UCSD-AML1 (cell line): ENCODE measurements around the gene NKX6-1.

Experiments
- DNase-seq: peaks from one replicate; lab custom pipeline; 2025; ENCODE audit not compliant: unreplicated experiment; lab: John Stamatoyannopoulos, UW

NKX6-1 gene

DNA sequence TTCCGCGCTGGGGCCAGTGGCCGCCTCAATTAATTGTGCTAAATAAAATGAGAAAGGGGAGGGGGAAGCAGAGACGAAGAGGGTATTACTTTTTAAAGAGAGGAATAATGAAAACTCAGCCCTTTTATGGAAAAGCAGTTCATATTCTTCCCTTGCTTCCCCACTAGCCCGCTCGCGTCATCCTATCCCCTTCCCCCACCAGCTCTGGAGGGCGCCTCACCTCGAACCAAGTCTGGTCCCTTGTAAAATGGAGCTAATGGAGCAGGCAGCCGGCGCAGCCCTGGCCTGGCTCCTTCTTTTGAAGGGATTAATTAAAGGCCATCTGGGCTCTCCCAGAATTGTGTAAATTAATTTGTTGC is 511 bp upstream of the NKX6-1 start:
- no peak for DNase-seq

DNA sequence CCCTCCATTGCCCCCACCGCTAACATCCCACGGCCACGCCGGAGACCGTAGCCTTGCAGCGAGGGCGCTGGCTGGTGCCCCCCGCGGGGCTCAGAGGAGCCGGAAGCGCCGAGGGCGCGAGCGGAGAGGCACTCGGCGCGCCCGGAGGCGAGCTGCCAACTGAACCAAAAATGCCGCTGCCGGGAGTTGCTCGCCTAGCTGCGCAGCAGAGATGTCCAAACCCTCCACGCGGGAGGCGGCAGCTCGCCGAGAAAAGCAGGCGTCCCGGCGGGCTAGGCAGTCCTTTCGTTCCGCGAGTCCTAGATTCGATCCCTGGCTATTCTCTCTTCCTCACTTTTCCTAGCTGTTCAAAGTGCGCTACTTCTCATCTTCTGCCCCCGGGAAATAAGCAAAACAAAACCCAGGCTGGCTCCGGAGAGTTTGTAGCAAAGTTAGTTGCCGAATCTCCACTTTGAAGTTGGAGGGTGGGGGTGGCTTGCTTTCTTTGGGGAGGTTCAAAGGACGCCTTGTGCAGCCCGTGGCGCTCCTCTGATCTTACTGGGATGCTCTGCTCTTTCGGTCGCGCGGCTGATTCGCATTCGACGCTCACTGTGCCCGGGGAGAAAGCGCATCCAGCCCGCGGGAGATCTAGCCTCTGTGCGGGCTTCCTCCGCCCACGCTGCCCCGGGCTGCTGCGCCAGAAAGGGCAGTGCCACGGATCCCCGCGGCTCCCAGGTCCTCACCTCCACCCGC is 723 bp downstream of the NKX6-1 start:
- no peak for DNase-seq

DNA sequence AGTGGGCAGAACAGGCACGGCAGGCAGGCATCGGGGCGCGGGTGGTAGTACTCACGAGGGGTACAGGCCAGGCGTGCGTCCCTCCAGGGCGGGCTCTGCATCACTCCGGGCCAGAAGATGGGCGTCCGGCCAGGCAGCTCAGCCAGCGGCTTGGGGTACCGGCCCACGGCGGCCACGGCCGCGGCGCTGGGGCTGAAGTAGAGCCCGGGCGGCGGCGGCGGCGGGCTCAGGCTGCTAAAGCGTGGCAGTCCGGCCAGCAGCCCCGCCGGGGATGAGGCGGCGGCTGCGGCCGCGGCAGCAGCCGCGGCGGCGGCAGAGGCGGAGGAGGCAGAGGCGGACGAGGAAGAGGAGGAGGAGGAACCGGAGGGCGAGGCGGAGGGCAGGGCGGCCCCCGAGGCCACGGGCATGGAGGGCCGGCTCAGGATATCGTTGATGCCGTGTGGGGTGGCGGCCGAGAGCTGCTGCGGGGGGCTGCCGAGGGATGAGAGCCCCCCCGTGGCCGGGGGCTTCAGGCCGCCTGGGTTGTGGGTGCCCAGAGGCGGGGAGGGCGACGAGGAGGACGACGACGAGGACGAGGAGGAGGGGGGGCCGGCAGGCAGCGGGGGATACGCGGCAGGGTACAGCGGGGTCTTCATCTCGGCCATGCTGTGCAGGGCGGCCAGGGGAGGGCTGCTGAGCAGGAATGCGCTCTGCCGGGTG is 1.4 kb downstream of the NKX6-1 start:
- DNase-seq, result no peak

DNA sequence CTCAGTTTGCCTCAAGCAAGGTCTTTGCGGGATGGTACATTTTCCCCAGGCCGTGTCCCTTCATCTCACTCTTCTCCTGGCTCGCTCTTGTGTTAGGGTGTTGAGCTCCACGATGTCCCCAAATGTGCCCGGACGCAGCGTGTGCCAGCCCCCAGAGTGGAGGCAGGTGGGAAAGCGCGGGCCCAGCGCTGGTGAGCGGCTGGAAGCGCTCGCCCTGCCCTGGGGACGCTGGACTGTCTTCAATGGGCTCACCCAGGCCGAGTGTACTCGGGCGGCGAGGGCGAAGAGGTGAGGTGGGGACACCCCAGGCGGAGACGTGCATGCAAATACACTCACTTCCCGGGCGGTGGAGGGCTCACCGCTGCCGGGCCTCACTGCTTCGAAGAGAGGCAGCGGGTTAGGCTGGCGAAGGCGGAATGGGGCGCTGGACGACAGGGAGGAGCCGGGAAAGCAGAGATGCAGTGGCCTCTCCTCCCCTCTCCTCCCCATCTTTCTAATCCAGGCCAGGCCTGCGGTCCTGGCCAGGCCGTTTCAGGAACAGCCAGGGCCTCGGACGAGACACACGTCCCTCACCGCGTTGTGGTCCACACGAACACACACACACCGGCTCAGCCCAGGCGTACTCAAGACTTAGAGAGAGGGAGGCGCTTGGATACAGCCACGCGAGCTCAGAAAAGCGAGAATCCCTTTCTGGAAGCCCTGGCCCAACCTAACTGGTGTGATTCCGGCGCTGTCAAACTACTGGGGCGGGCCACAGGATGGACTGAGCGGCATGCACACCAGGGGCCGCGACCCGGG is 2.2 kb downstream of the NKX6-1 start:
- DNase-seq, result no peak

DNA sequence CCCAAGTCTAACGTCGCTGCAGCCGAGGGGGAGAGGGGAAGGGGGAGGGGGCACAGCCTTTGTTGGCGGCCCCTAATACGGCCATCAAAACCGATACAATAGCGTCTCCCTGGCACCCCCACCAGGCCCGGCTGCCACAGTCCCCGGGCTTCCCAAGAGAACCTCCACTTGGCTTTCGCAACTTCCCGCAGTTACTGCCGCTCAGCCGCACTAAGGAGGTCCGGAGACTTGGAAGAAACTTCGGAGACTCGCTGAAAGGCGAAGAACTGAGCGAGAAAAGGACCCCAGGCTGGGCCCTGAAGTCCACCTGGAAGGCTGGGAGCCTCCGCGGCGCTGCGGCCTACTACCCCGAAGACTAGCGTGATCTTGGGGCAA is 2.8 kb downstream of the NKX6-1 start:
- no peak for DNase-seq

DNA sequence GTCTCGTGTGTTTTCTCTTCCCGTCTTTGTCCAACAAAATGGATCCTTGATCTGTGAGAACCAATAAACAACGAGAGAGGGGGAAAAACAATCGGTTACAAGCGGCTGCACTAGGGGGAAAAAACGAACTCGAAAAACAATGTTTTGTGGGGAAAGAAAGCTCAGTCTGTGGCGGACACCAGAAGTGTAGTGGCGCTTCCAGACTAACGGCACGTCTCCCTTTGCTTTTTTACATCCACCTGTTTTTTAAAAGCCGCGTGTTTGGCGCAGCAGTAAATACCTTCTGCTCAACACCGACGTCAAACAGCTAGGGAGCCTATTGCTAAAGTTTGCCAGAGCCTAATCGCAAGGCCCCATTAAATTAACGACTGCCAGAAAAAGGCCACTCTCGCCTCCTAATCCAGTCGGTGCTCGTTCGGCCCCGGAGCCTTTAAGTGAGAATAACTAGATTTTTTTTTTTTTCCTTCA is 3.3 kb downstream of the NKX6-1 start:
- DNase-seq, result no peak

DNA sequence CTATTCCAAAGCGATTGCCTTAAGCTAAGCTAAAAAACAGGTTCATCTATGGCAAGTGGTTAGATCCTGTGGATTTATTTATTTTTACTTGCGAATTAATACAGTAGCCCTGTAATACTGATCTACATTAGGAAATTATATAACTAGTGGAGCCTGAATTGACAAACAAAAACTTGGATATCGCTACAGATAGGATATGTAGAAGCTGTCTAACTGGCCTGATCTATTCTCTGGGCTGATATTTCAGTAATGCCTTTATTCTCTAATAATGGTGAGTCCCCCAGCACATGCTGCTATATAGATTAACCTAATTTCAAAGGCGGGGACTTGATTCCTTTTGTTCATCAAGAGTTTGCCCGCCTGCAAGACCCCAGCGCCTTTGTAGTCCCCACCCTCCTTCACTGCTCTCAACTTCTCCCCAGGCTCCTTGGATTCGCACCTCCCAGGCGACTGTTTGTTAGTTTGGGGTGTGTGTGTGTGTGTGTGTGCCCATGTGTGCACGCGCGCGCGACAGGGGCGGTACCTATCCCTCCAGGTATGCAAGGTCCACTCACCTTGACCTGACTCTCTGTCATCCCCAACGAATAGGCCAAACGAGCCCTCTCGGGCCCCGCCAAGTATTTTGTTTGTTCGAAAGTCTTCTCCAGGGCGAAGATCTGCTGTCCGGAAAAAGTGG is 3.8 kb downstream of the NKX6-1 start:
- no peak for DNase-seq

DNA sequence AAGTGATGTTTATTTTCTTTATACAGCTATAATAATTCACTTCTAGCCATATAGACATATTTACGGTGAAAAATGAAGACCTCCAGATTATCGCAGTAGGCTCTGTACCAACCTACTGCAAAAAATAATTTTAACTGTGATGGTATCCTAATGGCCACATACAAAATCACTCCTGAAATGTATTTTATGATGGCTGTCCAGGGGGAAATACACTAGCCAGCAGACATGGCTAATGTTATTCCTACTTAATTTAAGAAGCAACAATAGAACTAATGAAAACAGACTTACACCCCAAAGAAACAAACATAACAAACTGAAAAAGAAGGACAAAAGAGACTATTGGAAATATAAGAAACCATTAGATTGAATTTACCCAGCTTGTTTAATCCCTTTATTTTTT is 4.6 kb downstream of the NKX6-1 start:
- DNase-seq, result no peak

DNA sequence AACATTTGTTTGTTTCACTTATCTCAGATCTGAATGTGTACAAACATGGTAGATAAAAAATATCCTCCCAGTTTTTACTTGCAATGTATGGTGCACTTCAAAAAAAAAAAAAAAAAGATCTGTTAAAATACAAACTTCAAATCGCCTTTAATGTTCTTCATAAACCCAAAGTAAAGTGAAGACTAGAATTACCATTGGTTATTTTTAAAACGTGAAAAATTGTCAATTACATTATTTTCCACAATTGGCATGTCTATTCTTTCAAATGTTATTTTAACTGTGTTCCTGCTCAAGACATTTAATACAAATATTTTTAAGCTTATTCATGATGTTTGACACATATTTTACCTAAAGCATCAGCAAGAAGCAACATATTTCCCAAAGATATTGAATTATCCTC is 5.0 kb downstream of the NKX6-1 start:
- DNase-seq, result no peak

DNA sequence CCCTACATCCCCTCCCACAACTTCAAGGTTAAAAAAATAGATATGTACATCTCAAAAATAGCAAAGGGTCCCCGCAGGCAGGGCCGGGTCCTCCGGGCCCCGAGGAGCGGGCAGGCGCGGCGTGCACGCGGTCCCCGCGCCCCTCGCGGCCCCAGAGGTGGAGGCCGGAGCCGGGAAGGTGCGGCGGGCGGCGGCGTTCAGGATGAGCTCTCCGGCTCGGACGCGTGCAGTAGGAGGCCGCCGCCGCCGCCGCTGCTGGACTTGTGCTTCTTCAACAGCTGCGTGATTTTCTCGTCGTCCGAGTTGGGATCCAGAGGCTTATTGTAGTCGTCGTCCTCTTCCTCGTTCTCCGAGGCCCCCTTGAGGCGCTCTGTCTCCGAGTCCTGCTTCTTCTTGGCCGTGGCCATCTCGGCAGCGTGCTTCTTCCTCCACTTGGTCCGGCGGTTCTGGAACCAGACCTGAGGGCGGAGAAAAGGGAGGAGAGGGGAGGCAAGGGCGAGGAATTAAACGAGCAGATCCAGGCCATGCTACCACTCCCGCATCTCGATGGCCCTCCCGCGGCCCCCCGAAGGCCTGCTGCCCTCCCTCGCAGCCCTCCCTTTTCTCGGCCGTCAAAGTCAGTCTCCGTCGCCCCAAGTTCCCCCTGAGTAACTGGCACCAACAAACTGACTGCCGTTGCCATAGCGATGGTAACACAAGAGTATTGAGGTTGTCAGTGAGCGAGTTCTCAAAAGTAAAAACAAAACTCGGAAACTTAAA is 5.8 kb downstream of the NKX6-1 start:
- no peak for DNase-seq

DNA sequence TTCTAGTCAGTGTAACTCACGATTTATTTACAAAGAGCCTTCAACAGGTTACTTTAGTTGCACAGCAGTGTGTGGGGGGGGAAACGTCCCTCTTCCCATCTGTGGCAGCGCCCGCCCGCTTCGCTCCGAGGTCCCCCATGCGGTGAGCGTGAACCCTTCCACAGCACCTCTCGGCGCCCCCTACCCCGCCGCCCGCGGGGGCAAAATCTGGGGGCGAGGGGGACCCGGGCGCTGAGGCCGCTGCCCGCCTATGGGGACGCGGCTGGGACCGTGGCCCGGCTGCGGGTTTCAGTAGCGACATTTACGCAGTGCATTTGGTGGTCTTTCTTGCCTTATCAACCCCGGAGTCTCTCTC is 6.4 kb downstream of the NKX6-1 start:
- no peak for DNase-seq

DNA sequence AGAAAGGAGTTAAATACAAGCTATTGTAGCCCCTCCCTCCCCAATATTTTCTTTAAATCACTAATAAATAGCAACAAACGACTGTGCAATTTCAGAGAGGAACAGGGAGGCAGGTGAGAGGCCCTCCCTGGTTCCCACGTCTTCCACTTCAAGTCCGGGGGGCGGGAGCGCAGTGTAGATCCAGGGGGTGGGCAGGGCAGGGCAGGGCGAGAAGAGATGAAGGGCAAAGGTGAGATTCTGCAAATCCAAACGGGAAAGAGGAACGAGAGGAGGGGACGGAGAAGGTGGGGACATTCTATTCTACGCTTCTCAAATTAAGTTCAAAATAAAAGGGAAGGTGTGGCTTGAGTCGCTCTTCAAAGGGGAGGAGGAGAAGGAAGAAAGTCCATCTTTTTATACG is 6.8 kb downstream of the NKX6-1 start:
- no peak for DNase-seq

DNA sequence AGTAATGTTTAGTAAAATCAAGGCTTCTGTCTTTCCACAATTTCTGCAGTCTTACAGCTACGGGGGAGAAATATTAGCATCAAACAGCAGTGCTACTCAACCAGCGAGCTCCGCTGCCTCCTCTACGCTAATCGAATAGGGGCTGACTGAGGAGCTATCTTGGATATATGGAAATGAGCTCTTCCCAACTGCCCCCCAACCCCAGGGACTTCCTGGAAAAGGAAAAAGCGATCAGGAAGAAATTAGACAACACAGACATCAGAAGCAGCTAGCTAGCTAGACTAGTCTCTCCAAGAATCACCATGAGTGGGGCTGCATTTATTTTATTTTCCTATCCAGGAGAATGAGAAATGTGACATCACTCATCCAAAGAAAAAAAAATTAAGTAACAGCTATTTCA is 7.6 kb downstream of the NKX6-1 start:
- DNase-seq, result no peak

DNA sequence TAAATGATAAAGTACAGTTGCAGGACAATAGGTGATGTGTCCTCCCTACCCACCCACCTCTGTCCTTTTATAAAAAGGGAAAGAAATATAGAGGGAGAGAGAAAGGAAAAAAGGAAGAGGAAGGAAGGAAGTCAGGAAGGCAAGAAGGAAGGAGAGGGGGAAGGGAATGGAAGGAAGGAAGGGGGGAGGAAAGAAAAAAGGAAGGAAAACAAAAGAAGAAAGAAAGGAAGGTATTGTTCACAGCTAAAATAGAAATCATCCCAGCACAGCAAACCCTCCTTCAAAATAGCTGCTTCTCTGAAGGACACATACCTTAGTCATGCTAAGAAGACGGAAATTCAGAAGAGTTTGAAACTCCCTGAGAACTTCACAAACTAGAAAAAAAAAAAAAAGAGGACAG is 8.4 kb downstream of the NKX6-1 start:
- DNase-seq, result no peak

DNA sequence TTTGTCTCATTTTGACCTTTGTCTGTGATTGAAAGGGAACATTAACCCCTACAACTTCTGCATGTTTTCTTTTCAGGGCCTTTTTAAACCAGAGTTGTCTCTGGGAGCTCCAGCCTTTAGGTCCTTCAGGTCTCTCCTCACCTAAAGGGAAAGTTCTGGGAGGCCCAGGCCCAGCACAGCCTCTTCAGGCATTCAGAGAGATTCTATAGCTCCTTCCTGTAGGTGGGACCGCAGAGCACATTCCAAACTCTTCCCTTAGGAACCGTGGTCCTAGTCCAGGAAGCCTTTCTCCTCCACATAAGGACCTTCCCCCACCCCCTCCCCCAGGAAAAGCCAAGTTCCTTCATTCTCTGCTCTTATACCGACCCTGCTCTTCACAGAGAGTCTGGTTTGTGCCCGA is 14.9 kb downstream of the NKX6-1 start:
- DNase-seq, result no peak

DNA sequence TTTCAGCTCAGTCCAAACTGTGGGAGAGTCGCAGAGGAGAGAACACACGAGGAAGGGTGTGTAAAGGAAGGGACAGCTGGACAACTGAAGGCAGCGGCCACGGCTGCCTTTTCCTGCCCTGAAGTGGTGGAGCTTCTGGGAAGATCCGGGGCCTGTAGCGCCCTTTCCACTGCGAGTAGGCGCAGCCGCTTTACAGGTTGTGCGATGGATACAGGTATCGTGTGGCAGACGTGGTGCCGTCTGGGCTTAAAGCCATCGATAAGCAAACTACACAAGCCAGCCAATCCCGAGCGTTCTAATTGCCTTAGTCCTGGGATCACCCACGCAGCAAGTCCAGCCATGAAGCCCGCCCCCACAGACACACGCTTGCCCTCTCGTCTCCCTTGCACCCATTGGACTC is 15.4 kb downstream of the NKX6-1 start:
- DNase-seq, result no peak

DNA sequence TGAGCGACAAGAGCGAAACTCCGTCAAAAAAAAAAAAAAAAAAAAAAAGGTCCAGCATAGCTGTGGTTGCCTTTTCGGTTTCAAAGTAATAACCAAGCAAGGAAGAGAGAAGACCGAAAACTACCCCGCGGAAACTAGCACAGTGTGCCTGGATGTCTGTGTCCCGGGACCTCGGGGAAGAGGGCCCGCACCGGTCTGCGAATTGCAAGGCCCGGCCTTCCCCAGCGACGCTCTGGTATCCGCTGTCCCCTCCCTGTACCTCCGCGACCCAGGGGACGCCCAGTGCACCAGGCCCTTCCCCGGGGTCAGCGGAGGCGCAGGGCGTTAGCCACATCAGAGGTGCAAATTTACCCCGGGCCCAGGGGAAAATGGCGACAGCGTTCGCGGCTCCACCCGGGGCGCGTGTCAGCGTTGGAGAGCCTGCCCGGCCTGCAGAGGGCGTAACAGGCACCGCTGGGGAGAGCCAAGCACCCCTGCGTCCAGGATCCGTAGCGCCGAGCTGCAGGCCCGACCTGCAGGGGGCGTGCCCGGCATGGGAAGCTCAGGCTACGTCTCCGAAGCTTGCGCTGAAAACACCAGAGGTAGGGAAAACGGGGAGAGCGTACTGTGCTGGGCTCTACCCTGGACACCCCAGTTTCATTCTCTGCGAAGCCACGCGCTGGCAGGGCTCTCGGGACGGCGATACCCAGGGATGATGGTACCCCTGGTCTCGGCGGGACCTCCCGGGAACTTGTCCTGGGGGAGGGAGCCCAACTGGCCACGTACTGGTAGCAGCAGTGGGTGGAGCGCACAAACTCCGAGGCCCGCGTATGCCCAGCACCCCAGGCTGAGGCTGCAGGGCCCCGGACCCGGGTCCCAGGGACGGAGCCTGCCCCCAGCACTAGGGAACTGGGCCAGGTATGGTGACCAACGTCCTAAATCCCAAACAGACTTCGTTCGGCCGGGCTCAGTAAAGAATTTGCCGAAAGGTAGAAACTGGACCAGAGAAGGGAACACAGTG is 16.2 kb downstream of the NKX6-1 start:
- no peak for DNase-seq

DNA sequence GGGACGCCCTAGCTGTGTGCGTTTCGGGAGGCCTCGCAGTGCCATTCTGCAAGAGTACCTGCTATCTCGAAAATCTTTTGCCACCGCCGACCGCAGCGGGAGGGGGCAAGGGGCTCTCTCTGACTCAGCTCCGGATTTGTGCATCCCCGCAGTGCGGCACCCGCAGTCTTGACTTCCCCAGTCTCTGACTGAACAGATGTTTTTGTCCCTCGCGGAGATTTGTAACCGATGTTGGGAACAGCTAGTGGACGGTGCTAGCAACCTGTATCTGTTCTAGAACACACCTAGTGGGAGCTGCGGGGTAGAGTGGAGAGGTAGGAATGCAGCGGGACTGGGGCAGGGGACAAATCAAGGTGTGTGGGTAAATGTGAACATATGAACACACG is 17.2 kb downstream of the NKX6-1 start:
- DNase-seq, result no peak

DNA sequence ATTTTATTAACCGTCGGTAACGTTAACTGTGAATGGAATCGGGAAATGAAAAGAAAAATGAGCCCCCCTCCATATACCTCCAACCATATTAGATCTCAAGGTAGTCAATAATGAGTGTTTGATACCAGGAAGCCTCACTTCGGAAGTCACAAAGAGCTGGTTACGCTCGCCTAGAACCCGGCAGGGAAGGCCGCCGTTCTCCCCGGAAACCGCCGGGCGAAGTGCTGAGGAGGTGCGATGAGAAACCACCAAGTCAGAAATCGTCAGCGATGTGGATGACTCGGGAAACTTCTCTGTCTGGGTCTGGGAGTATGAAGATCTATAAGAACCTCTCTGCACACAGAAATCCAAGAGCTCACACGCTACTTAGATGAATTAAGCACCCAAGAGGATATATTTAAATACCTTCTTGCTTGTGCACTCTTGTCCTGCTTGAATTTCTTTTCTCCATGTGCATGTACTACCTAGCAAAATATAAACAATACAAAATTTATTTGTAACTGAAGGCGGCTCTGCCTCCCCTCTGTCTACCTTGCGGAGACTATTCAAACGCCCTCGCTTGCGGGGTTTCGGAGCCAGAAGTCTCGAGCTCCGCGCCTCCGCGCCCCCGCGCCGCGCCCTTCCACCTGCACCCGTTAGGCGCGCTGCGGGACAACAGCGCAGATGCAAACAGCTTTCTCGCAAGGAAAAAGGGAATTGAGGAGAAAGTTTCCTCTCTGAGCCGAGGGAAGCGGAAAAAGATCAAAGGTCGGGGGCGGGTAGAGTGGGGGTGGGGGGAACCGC is 17.8 kb downstream of the NKX6-1 start:
- DNase-seq, result no peak
